ENCODE results near the gene TMEM171. TPM values are rescaled to one million over a fixed set of nuclear protein-coding genes. Genes with fewer than 3 reads are reported as not detected.

The TMEM171 gene
- total and polyA plus RNA-seq, 2 of the 4 experiments (the other 2 are of a cell fraction): 3.0 to 5.1 TPM

DNA sequence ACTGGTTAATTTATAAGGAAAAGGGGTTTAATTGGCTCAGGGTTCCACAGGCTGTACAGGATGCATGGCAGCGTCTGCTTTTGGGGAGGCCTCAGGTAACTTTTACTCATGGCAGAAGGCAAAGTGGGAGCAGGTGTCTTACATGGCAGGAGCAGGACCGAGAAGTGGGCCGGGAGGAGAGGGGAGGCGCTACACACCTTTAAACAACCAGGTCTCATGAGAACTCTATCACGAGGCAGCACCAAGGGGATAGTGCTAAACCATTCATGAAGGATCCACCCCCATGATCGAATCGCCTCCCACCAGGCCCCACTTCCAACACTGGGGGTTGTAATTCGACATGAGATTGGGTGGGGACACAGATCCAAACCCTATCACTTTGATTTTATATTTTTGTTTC, 21.7 kb downstream of the TMEM171 start:
- H2BK15ac ChIP-seq (ENCODE audit: low read depth, low read length): no peak overlapping the region
- dilution Hi-C loops (cut with HindIII; ENCODE audit: low sequenced_read_pairs, unreplicated experiment): no loop called here
- in situ Hi-C loops (cut with MboI; ENCODE audit: low sequenced_read_pairs): no loop called here
- H2BK5ac ChIP-seq (ENCODE audit: low read depth, low read length, poor library complexity, severe bottlenecking): no peak overlapping the region
- H3K23ac ChIP-seq (ENCODE audit: low read depth, low read length): no peak overlapping the region
- no peak overlapping the region for H2BK20ac ChIP-seq (ENCODE audit: low read depth, low read length)
- no peak overlapping the region for H3K56ac ChIP-seq (ENCODE audit: extremely low read depth, insufficient read depth, low read length)
- no peaks in the 10 kb centered on the region for H3K79me1 ChIP-seq (ENCODE audit: low read depth in 1 of 2, low read length in 2 of 2)
- peaks cover 9% of the 10 kb centered on the region for H3K27me3 ChIP-seq (ENCODE audit: control insufficient read depth, insufficient read depth, low read length)
- H4K91ac ChIP-seq (ENCODE audit: insufficient read depth, low read depth, low read length): no peak overlapping the region
- no peaks in the 10 kb centered on the region for H3K9me1 ChIP-seq (ENCODE audit: insufficient read depth, low read length)
- WGBS, 2 experiments (ENCODE audit: extremely low coverage in 2 of 2, insufficient read length in 1 of 2): no CpG with 5 or more reads among the region's 8 CpGs
- H3K14ac ChIP-seq (replicated peaks; ENCODE audit: low read depth, low read length): no peak overlapping the region
- no peak overlapping the region for H4K8ac ChIP-seq (ENCODE audit: low read depth in 2 of 2, low read length in 2 of 2)
- no peaks in the 10 kb centered on the region for H3K4me1 ChIP-seq (ENCODE audit: control insufficient read depth, insufficient read depth, low read length)
- no peak overlapping the region for H3K9ac ChIP-seq (ENCODE audit: low read depth, low read length)
- no peaks in the 10 kb centered on the region for H3K9me3 ChIP-seq (ENCODE audit: control insufficient read depth, insufficient read depth, low read length)
- CTCF ChIA-PET: no interaction called here
- no peak overlapping the region for H3K18ac ChIP-seq (ENCODE audit: low read depth, low read length)
- no peak overlapping the region for H3K4ac ChIP-seq (ENCODE audit: low read depth, low read length)
- POLR2A ChIA-PET (ENCODE audit: unreplicated experiment): no interaction called here
- DNase-seq: no peak
- no peak overlapping the region for H3K4me3 ChIP-seq (ENCODE audit: insufficient read depth, low read depth, low read length)
- no peak overlapping the region for H2AK9ac ChIP-seq (replicated peaks; ENCODE audit: low read depth, low read length, poor library complexity)
- TF ChIP-seq, protein P1, sequence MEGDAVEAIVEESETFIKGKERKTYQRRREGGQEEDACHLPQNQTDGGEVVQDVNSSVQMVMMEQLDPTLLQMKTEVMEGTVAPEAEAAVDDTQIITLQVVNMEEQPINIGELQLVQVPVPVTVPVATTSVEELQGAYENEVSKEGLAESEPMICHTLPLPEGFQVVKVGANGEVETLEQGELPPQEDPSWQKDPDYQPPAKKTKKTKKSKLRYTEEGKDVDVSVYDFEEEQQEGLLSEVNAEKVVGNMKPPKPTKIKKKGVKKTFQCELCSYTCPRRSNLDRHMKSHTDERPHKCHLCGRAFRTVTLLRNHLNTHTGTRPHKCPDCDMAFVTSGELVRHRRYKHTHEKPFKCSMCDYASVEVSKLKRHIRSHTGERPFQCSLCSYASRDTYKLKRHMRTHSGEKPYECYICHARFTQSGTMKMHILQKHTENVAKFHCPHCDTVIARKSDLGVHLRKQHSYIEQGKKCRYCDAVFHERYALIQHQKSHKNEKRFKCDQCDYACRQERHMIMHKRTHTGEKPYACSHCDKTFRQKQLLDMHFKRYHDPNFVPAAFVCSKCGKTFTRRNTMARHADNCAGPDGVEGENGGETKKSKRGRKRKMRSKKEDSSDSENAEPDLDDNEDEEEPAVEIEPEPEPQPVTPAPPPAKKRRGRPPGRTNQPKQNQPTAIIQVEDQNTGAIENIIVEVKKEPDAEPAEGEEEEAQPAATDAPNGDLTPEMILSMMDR (conservative IDR thresholded peaks at IDR 0.05; ENCODE audit: low read depth, low read length): no peak
- no TSS peak for BruUV-seq (replicated peaks)
- H2AFZ ChIP-seq (replicated peaks; ENCODE audit: low read length, poor library complexity): no peak overlapping the region
- H4K20me1 ChIP-seq (ENCODE audit: insufficient read depth, low read length): no peaks in the 10 kb centered on the region
- intact Hi-C loops (cut with micrococcal nuclease): no loop called here
- no peak overlapping the region for H3K27ac ChIP-seq (ENCODE audit: insufficient read depth, low read length)
- no peak overlapping the region for H2BK120ac ChIP-seq (ENCODE audit: low read depth, low read length)
- H3K4me2 ChIP-seq (ENCODE audit: low read depth, low read length): no peak overlapping the region
- no peak overlapping the region for H4K5ac ChIP-seq (ENCODE audit: low read depth, low read length)
- no peak overlapping the region for H2AK5ac ChIP-seq (ENCODE audit: low read depth, low read length)
- ATAC-seq (ENCODE audit: low read depth): no peak
- H3K36me3 ChIP-seq (ENCODE audit: control insufficient read depth, insufficient read depth, low read length): no peaks in the 10 kb centered on the region
